H1 (cell line): Measurements from ENCODE around the gene STAG1. TPM values are rescaled to one million over a fixed set of nuclear protein-coding genes. Genes with fewer than 3 reads are reported as not detected.

ENCODE experiments used
- CTCF ChIA-PET: fragments of 300-600 bp; sonication (Branson Sonifier 250); formaldehyde crosslinking; loops from one replicate; lab custom pipeline; 2021; ENCODE audit not compliant: partially characterized antibody; lab: Charles Lee
- POLR2A ChIA-PET: fragments of 300-600 bp; sonication (Branson Sonifier 250); formaldehyde crosslinking; loops from one replicate; lab custom pipeline; 2021; ENCODE audit warnings: inconsistent platforms; ENCODE audit not compliant: partially characterized antibody; lab: Charles Lee
- DNase-seq, 2 experiments: peaks; one replicate each; pipeline versions ENCODE4 v3.0.0 to v3.0.0-alpha.2; 2010 to 2022; ENCODE audit warnings: low spot score in 2 of 2, low read depth in 1 of 2, mixed read lengths in 1 of 2
- FAIRE-seq: peaks from 2 replicates; lab custom pipeline; 2011; peaks lifted over from hg19 to GRCh38; lab: Jason Lieb, UNC
- H2AFZ ChIP-seq: 2 replicates; pipeline ENCODE4 v1.8.1; 2012; ENCODE audit warnings: low read length, inconsistent platforms
- H2AK5ac ChIP-seq: 2 replicates; pipeline ENCODE4 v1.6.1; 2013; ENCODE audit warnings: low read depth, low read length
- H2BK120ac ChIP-seq: replicated peaks from 2 replicates; pipeline ENCODE3; 2013; ENCODE audit warnings: low read depth, low read length, inconsistent platforms
- H2BK12ac ChIP-seq: 2 replicates; pipeline ENCODE4 v1.6.1; 2013; ENCODE audit warnings: low read depth, low read length
- H2BK15ac ChIP-seq: 2 replicates; pipeline ENCODE4 v1.6.1; 2013; ENCODE audit warnings: low read length
- H2BK20ac ChIP-seq: 2 replicates; pipeline ENCODE4 v1.6.1; 2013; ENCODE audit warnings: low read length
- H2BK5ac ChIP-seq: 2 replicates; pipeline ENCODE4 v1.6.1; 2013; ENCODE audit warnings: low read depth, low read length
- H3K14ac ChIP-seq: 2 replicates; pipeline ENCODE4 v1.6.1; 2013; ENCODE audit warnings: inconsistent platforms; ENCODE audit not compliant: insufficient read length
- H3K18ac ChIP-seq: 2 replicates; pipeline ENCODE4 v1.6.1; 2013; ENCODE audit warnings: low read length; ENCODE audit errors: extremely low read depth
- H3K23ac ChIP-seq: 2 replicates; pipeline ENCODE4 v1.6.1; 2013; ENCODE audit warnings: inconsistent platforms; ENCODE audit not compliant: insufficient read length
- H3K23me2 ChIP-seq: 2 replicates; pipeline ENCODE4 v1.6.1; 2013; ENCODE audit warnings: low read depth, low read length
- H3K27ac ChIP-seq: 2 replicates; pipeline ENCODE4 v1.6.1; 2011; ENCODE audit warnings: low read depth, low read length, inconsistent platforms
- H3K27me3 ChIP-seq, 4 experiments: replicated peaks in 1 of 4; 1 replicate in 1 of 4; 2 replicates in 3 of 4; pipeline versions ENCODE4 v1.6.1 to v1.8.1; 2011 to 2013; ENCODE audit warnings: low read length in 3 of 4, mild to moderate bottlenecking in 3 of 4, inconsistent platforms in 2 of 4, mixed read lengths in 2 of 4, moderate library complexity in 1 of 4; ENCODE audit not compliant: control insufficient read depth in 3 of 4, insufficient read depth in 3 of 4; ENCODE audit errors: extremely low read depth in 1 of 4
- H3K36me3 ChIP-seq, 4 experiments: 2 replicates each; pipeline versions ENCODE4 v1.6.1 to v1.8.1; 2011 to 2013; ENCODE audit warnings: mild to moderate bottlenecking in 4 of 4, low read length in 3 of 4, moderate library complexity in 2 of 4, control low read depth in 1 of 4, inconsistent platforms in 1 of 4; ENCODE audit not compliant: insufficient read depth in 4 of 4, control insufficient read depth in 2 of 4
- H3K4ac ChIP-seq: replicated peaks from 2 replicates; pipeline ENCODE3; 2013; ENCODE audit warnings: low read length, low read depth, mixed read lengths, inconsistent platforms; ENCODE audit not compliant: insufficient read length
- H3K4me1 ChIP-seq, 4 experiments: replicated peaks in 1 of 4; 1 replicate in 1 of 4; 2 replicates in 3 of 4; pipeline versions ENCODE4 v1.6.1 to v1.8.1; 2011 to 2013; ENCODE audit warnings: low read length in 3 of 4, inconsistent platforms in 2 of 4, mixed read lengths in 1 of 4; ENCODE audit not compliant: insufficient read depth in 4 of 4, control insufficient read depth in 3 of 4
- H3K4me2 ChIP-seq, 2 experiments: 2 replicates each; pipeline versions ENCODE4 v1.6.1 to v1.8.1; 2011 to 2013; ENCODE audit warnings: low read depth in 2 of 2, low read length in 2 of 2, control low read depth in 1 of 2, inconsistent platforms in 1 of 2, mild to moderate bottlenecking in 1 of 2; ENCODE audit not compliant: insufficient read depth in 1 of 2
- H3K4me3 ChIP-seq, 4 experiments: fragments of 200-600, 300-600 bp in 1 of 4; sonication (generic), shearing (Covaris generic), sonication (Bioruptor Twin) in 1 of 4; 2 replicates each; pipeline versions ENCODE4 v1.5.1 to v1.8.1; 2011 to 2016; ENCODE audit warnings: low read length in 4 of 4, low read depth in 3 of 4, control low read depth in 2 of 4, inconsistent platforms in 2 of 4, mild to moderate bottlenecking in 2 of 4, mixed read lengths in 1 of 4, moderate library complexity in 1 of 4; ENCODE audit not compliant: insufficient read depth in 2 of 4; ENCODE audit errors: extremely low read depth in 1 of 4
- H3K56ac ChIP-seq: replicated peaks from 2 replicates; pipeline ENCODE3; 2013; ENCODE audit warnings: low read depth, mild to moderate bottlenecking, mixed read lengths, low read length, inconsistent platforms; ENCODE audit not compliant: insufficient read length
- H3K79me1 ChIP-seq: 2 replicates; pipeline ENCODE4 v1.6.1; 2013; ENCODE audit warnings: low read depth, low read length, control low read depth
- H3K79me2 ChIP-seq, 2 experiments: 2 replicates each; pipeline versions ENCODE4 v1.6.1 to v1.8.1; 2012 to 2013; ENCODE audit warnings: low read length in 2 of 2, mild to moderate bottlenecking in 2 of 2, inconsistent platforms in 1 of 2; ENCODE audit not compliant: insufficient read depth in 2 of 2, control insufficient read depth in 1 of 2
- H3K9ac ChIP-seq, 4 experiments: replicated peaks in 1 of 4; 1 replicate in 1 of 4; 2 replicates in 3 of 4; pipeline versions ENCODE4 v1.6.1 to v1.8.1; 2011 to 2013; ENCODE audit warnings: low read depth in 3 of 4, low read length in 3 of 4, control low read depth in 2 of 4, mild to moderate bottlenecking in 2 of 4, moderate library complexity in 2 of 4, inconsistent platforms in 1 of 4; ENCODE audit errors: extremely low read depth in 1 of 4
- H3K9me3 ChIP-seq, 2 experiments: 2 replicates each; pipeline versions ENCODE4 v1.6.1 to v1.8.1; 2012 to 2013; ENCODE audit warnings: mild to moderate bottlenecking in 2 of 2, moderate library complexity in 2 of 2, control low read depth in 1 of 2, inconsistent platforms in 1 of 2, low read depth in 1 of 2, low read length in 1 of 2, mixed read lengths in 1 of 2; ENCODE audit not compliant: insufficient read depth in 2 of 2
- H4K20me1 ChIP-seq, 2 experiments: replicated peaks in 1 of 2; 2 replicates each; pipeline versions ENCODE3 to v1.8.1; 2011 to 2013; ENCODE audit warnings: inconsistent platforms in 2 of 2, low read length in 2 of 2, mild to moderate bottlenecking in 1 of 2; ENCODE audit not compliant: insufficient read depth in 2 of 2, control insufficient read depth in 1 of 2
- H4K5ac ChIP-seq: 2 replicates; pipeline ENCODE4 v1.6.1; 2013; ENCODE audit warnings: low read length, low read depth, mixed read lengths, inconsistent platforms; ENCODE audit not compliant: insufficient read length
- H4K8ac ChIP-seq: 2 replicates; pipeline ENCODE4 v1.8.0; 2013; ENCODE audit warnings: mild to moderate bottlenecking, moderate library complexity, low read length, inconsistent platforms; ENCODE audit not compliant: insufficient read depth; ENCODE audit errors: extremely low read depth
- H4K91ac ChIP-seq: replicated peaks from 2 replicates; pipeline ENCODE3; 2013; ENCODE audit warnings: low read length, mixed read lengths, inconsistent platforms; ENCODE audit not compliant: insufficient read length
- ASH2L ChIP-seq: fragments of 200-600, 300-600 bp; sonication (generic); IDR thresholded peaks from one replicate; pipeline ENCODE4 v1.7.1; 2017; ENCODE audit warnings: low read length
- BACH1 ChIP-seq: IDR thresholded peaks from 2 replicates; pipeline ENCODE4 v1.6.1; 2012; ENCODE audit warnings: low read length, improper control_type of control experiment
- CBX5 ChIP-seq: fragments of 300-800, 300-1000 bp; sonication (generic); IDR thresholded peaks from 2 replicates; pipeline ENCODE4 v1.7.1; 2016; ENCODE audit warnings: antibody characterized with exemption, low read length, low read depth
- CBX8 ChIP-seq: fragments of 300-800, 300-1000 bp; sonication (generic); IDR thresholded peaks from 2 replicates; pipeline ENCODE4 v1.7.1; 2016; ENCODE audit warnings: low read depth, low read length, borderline replicate concordance
- CEBPB ChIP-seq: IDR thresholded peaks from 2 replicates; pipeline ENCODE4 v1.6.1; 2012; ENCODE audit warnings: low read depth, low read length
- CHD2 ChIP-seq: IDR thresholded peaks from 2 replicates; pipeline ENCODE4 v1.6.1; 2012; ENCODE audit warnings: low read length, improper control_type of control experiment
- EGR1 ChIP-seq: IDR thresholded peaks from 2 replicates; pipeline ENCODE4 v1.6.1; 2011; ENCODE audit warnings: low read depth, low read length, borderline replicate concordance
- KDM5A ChIP-seq: fragments of 200-600 bp; IDR thresholded peaks from 2 replicates; pipeline ENCODE4 v1.7.1; 2012; ENCODE audit warnings: mild to moderate bottlenecking, low read length, inconsistent platforms, mixed read lengths
- MAX ChIP-seq: IDR thresholded peaks from 2 replicates; pipeline ENCODE4 v1.6.1; 2012; ENCODE audit warnings: inconsistent platforms
- NRF1 ChIP-seq: IDR thresholded peaks from 2 replicates; pipeline ENCODE4 v1.6.1; 2011; ENCODE audit warnings: mild to moderate bottlenecking, low read depth, low read length, improper control_type of control experiment
- PHF8 ChIP-seq: fragments of 200-600 bp; sonication (generic); conservative IDR thresholded peaks from 2 replicates; pipeline ENCODE4 v1.7.1; 2012; ENCODE audit warnings: low read depth, mild to moderate bottlenecking, inconsistent platforms, low read length, moderate library complexity
- POLR2AphosphoS5 ChIP-seq: IDR thresholded peaks from 2 replicates; pipeline ENCODE4 v1.6.1; 2011; ENCODE audit warnings: low read depth, low read length
- TCF12 ChIP-seq: IDR thresholded peaks from 2 replicates; pipeline ENCODE4 v1.6.1; 2011; ENCODE audit warnings: low read depth, mild to moderate bottlenecking, low read length
- TEAD4 ChIP-seq: IDR thresholded peaks from 2 replicates; pipeline ENCODE4 v1.6.1; 2012; ENCODE audit warnings: low read depth, low read length, inconsistent platforms, mixed read lengths
- WGBS, 2 experiments: shearing (Covaris generic) in 1 of 2; methylation state at CpG; one replicate each; pipeline versions ENCODE4 v1.1.6 to v1.1.7; 2013 to 2015; ENCODE audit warnings: low lambda C conversion rate in 2 of 2, mixed read lengths in 2 of 2, inconsistent platforms in 1 of 2, low coverage in 1 of 2, missing lambda C conversion rate in 1 of 2; ENCODE audit not compliant: insufficient replicate concordance in 2 of 2, insufficient coverage in 1 of 2, insufficient read length in 1 of 2; ENCODE audit errors: extremely low coverage in 1 of 2, missing lambda C conversion rate in 1 of 2; 5-methylcytosine and 5-hydroxymethylcytosine counted together
- polyA plus RNA-seq, 7 experiments: library from polyadenylated mRNA; depleted of rRNA in 3 of 7; stranded (reverse) in 5 of 7; unstranded in 2 of 7; fragments of >200 nt in 5 of 7; fragments of 200-250 nt in 2 of 7; gene quantifications; 1 replicate in 5 of 7; 2 replicates in 1 of 7; 4 replicates in 1 of 7; pipeline versions ENCODE4 v1.2.1 to v1.2.3, GENCODE V29; 2011 to 2013; ENCODE audit warnings: missing spikeins in 2 of 7, mixed read lengths in 2 of 7
- total RNA-seq: library from RNA; stranded (reverse); fragmentation: NEBNext Ultra II Directional; extraction: Animal tissue kit (Norgen Biotek cat#: 25700); gene quantifications from 2 replicates; pipeline ENCODE4 v1.2.1, GENCODE V29; 2021

Gene STAG1
- total and polyA plus RNA-seq, 2 of the 8 experiments (the other 6 are each of a cell fraction or from before 2014, with no cell fraction given), result 4.6 to 23.4 TPM

GRCh38 chr3:136750897-136751315 lies 1.3 kb downstream of the STAG1 start:
- Histone ChIP-seq H3K56ac (peak overlapping the region; percentile 1), H3K36me3 (no peaks in the 10 kb centered on the region), H3K79me1 (no peaks in the 10 kb centered on the region), H2AFZ (no peak overlapping the region), H2BK20ac (no peak overlapping the region), H2BK15ac (no peak overlapping the region), H2BK120ac (no peak overlapping the region), H3K23ac (no peak overlapping the region), H4K8ac (no peak overlapping the region), H4K20me1 (no peaks in the 10 kb centered on the region), H4K5ac (peak overlapping the region; percentile 87), H3K9me3 (no peaks in the 10 kb centered on the region), H4K91ac (no peak overlapping the region), H3K9ac (peak overlapping the region; percentile 52 to 92 (median 62)), H3K27ac (peak overlapping the region; percentile 96), H3K14ac (no peak overlapping the region), H3K4me1 (peaks cover 3 to 16% (median 7%) of the 10 kb centered on the region in 4 experiments; a peak in 5 of 7 replicates), H2BK12ac (peak overlapping the region; percentile 65; the same call in 1 of the 2 replicates), H3K4me3 (peak overlapping the region; percentile 62 to 90 (median 71)), H3K79me2 (peaks cover 13 to 52% of the 10 kb centered on the region in 2 experiments), H2BK5ac (peak overlapping the region; percentile 63; the same call in 1 of the 2 replicates), H2AK5ac (no peak overlapping the region), H3K23me2 (peaks cover 8% of the 10 kb centered on the region), H3K27me3 (no peaks in the 10 kb centered on the region), H3K4ac (no peak overlapping the region), H3K4me2 (peak overlapping the region; percentile 78 to 82), H3K18ac (peak overlapping the region; percentile 68; the same call in 1 of the 2 replicates)
- CTCF ChIA-PET, result no interaction called here
- TF ChIP-seq BACH1 (no peak), EGR1 (no peak), MAX (no peak), TEAD4 (no peak), PHF8 (no peak), NRF1 (no peak), POLR2AphosphoS5 (no peak), CBX5 (no peak), ASH2L (no peak), CBX8 (no peak), CEBPB (no peak), TCF12 (no peak), KDM5A (no peak), CHD2 (no peak)
- WGBS, 2 experiments, result 7% methylated on average over 9 of the region's 9 CpGs; no CpG with 5 or more reads in 1 of the 2 experiments
- POLR2A ChIA-PET, result interaction anchor here (0.8 to 2.1 kb wide), 3 partner anchors 65 to 360 kb away, joined by 3 to 18 read pairs (median 13); no protein-coding TSS in a partner anchor
- no peak for DNase-seq
- FAIRE-seq, result no peak
